Islet precursor cell (in vitro differentiated cells): ENCODE measurements around the gene UBE2U.

ENCODE experiments used
- DNase-seq: peaks from one replicate; pipeline ENCODE4 v3.0.0-alpha.2; 2018

The UBE2U gene

GRCh38 chr1:64203420-64203819 lies at the start of gene UBE2U:
TSS of gene UBE2U (plus strand) at chr1:64203623. CDS start at chr1:64204051, 428 bp downstream.
- DNase-seq = no peak

GRCh38 chr1:64155278-64155677 lies 48.1 kb upstream of the UBE2U start:
- DNase-seq = no peak

DNA sequence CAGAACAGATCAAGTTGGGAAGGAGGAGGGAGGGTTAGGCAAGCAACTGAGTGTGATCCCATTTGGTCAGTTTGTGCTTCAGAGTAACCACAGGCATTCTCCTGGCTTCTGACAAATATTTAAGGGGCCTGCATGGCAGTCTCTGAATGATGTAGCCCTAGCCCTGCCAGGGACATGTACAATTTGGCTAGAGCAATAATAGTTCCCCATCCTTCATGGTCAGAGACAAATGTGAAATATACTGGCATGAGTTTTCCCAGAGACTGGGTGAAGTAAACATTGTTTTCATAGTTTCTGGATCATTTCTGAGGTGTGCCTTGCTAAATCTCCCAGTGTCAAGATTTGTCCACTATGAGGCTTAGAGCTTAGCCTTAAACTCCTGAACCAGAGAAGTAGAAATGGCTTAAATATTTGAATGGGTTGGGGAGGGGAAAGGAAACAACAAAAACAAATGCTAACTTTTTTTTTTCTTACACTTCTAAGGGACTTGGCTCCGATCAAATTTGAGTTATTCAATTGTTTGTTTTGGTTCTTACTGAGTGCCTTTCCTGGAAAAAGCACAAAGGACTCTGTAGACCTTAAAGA lies 42.0 kb upstream of the UBE2U start:
- DNase-seq = no peak

DNA sequence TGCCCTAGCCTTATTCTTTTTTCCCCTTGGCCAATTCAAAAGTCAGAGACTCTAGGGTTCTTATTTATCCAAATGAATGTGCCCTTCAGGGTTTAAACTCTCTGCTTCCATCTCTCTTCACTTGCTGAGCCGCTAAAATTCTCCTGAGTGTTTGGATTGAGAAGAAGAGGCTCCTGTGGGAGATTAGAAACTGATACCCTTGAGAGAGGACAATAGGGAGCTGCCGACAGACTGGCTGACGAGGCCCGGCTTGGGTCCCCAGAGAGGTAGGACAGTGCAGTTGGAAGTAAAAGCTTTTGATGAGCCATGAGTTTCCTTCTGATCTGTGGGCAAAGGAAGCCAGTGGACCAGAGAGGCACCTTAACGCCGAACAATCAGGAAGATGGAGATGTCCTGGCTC lies 41.3 kb upstream of the UBE2U start:
- no peak for DNase-seq

DNA sequence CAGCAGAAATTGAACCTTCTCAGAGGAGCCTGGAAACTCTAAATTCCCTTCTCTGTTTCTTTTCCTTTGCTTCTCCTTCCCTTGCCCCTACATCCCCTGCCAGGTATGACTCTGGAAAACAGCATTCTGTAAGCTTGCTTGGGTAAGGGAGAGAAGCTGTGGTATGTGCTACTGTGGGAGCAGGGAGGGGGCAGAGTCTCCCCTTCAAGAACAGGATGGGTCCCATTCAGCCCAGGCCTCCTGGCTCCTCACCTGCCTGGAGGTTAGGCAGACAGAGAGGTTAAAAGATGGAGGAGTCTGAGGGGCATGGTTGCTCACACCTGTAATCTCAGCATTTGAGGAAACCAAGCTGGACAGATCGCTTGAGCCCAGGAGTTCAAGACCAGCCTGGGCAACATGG lies 40.6 kb upstream of the UBE2U start:
- no peak for DNase-seq

GRCh38 chr1:64163431-64163830 lies 40.0 kb upstream of the UBE2U start:
- no peak for DNase-seq

- no peak for DNase-seq
Observed at GRCh38 chr1:64163970-64164369, 39.5 kb upstream of the UBE2U start.

GRCh38 chr1:64166629-64167028 lies 36.8 kb upstream of the UBE2U start:
- DNase-seq = no peak

DNA sequence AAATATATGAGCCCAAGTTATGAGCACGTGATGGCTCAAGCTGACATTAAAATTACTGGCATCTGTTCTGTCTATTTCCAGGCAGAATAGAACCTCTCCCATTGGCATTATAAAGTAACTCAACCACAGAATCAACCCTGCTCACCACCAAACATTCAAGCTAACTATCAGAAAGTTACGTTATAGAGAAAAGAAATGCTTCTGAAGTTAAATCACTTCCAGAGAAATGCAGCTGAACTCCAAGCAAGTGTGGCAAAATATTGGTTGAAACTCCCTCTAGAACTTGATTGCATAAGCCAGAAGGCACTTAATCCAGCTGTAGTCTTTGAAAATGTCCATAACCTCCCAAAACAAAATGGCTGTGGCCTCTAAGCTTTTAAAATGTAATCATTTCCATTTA lies 36.2 kb upstream of the UBE2U start:
- no peak for DNase-seq

DNA sequence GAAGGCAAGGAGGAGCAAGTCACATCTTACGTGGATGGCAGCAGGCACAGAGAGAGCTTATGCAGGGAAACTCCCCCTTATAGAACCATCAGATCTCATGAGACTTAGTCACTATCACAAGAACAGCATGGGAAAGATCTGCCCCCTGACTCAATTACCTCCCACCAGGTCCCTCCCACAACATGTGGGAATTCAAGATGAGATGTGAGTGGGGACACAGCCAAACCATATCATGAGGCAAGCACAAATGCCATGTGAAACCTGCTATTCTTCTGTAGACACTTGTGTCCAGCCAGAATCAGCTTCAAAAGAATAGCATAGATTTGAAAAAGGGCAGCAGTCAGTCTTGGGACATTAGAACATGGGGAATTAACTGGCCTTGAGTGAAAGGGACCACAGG lies 32.2 kb upstream of the UBE2U start:
- DNase-seq = no peak

DNA sequence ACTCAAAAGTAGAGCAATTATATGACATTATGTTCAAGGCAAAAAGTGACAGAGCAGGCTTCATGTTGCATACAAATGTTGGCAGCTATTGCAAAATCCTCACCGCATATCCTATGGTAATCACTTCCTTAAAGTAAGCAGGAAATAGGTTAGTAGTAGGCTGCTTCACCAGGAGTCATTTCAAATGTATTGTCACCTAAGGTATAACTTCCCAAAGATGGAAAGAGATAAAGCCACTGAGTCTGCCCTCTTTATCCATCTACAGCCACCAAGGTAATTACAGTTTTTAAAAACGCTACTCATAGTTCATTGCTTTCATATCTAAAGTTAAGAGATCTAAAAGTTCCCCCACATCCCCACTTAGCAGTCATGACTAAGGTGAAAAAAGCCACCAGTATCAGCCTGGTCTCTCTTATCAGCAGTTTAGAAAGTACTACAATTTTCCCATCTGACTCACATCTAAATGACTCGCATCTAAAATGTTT lies 31.6 kb upstream of the UBE2U start:
- no peak for DNase-seq

GRCh38 chr1:64172458-64172983 lies 30.9 kb upstream of the UBE2U start:
- DNase-seq = no peak

GRCh38 chr1:64173336-64173940 lies 30.0 kb upstream of the UBE2U start:
- DNase-seq = peak; percentile 74

GRCh38 chr1:64175639-64176038 lies 27.8 kb upstream of the UBE2U start:
- DNase-seq = no peak

DNA sequence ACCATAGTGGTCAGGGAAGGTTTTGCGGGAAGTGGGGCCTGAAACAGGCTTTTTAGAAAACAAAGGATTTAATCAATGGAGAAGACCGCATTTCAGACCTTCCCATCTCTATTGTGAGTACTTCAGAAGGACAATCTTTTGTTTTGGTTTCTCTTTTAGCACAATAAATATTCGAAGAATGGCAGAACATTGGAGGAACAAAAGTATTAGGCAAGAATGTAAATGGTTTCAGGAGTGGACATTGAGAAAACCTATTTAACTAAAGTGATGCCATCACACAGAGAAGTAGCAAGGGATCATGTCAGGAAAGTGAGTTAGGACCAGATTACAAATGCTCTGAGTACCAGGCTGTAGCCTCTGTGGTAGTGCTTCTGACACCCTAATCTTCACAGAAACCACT lies 26.8 kb upstream of the UBE2U start:
- DNase-seq = no peak

GRCh38 chr1:64179588-64179987 lies 23.8 kb upstream of the UBE2U start:
- no peak for DNase-seq

DNA sequence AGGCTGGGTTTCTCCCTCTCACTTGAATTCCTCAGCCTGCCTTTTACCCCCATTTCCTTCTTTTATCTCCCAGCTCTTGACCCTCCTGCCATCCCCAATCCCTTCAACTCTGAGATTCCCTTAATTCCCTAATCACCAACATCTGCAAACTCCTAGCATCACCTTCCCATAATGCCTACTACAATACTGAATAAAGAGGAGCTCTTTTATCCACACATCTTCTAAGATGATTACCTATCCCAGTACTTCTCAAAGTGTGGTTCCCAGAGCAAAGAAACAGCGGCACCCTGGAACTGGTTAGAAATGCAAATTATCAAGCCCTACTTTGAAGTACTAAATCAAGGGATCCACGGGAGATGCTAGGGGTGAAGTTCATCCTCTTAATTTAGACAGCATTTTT lies 21.2 kb upstream of the UBE2U start:
- no peak for DNase-seq

DNA sequence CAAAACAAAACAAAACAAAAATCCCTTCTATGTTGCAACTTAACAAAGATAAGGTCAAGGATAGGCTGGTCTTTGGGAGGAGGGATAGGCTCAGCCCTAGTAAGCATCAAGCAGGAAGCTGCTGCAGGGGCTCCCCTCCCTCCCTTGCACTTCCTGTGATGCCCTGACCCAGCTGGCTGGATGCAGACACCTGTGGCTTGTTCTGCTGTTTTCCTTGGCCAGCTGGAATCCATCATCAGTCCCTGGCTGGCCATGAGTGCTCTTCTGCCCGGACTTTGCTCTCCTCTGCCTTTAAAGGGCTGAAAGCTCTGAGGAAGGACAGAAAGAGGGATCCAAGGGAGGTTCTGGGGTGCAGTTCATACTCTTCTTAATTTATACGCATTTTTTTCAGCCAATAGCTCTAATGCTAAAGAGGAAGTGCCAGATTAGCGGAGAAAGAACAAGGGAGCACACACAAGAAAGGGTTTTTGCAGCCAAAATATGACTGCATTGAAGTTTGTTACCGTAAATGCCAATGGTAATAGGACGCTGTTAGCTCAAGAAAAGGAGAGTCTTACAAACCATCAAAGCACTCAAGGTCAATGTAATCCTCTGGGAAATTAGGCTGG lies 19.9 kb upstream of the UBE2U start:
- no peak for DNase-seq

DNA sequence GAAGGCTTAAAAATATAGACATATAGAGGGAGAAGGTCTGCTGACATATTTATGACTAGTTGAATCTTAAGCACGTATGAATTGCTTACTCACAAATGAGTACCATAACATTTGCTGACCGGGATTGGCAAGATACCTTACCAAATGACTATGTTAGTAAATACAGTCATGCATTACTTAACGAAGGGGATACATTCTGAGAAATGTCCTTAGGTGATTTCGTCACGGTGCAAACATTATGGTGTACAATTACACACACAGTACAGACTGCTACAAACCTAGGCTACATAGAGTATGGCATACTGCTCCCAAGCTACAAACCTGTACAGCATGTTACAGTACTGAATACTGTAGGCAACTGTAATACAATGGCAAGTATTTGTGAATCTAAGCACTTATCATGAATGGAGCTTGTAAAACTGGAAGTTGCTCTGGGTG lies 19.4 kb upstream of the UBE2U start:
- no peak for DNase-seq

DNA sequence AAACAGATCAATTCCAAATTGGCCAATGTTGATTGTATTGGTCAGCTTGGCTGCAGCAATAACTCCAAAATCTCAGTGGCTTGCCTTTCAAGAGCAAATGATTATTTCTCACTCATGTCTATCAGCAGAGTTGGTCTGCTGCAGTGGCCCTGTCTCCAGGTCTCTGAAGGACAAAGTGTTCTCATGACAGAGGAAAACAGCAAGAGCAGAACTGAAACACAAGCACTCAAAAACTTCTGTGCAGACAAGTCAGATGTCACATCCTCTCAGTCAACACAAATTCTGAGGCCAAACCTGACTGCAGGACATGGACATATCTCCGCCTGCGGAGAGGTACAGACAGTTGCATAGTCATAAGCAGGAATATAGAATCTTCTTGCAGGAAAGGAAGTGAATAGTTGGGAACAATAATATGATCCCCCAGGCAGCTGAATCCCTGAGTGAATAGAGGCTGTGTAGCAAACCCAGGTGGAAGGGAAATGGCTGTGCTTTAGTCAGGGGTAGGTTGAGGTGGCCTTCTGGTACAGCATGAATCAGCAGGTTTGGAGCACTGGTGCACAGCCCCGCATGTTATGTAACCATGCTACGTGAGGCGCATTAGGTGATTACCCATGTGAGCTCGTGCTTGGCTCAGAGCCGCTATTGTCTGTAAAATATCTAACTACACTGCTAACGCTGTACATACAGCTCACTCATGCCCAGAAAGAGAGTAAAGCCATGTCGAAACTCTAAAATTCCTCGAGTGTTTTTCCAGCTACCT lies 17.1 kb upstream of the UBE2U start:
- DNase-seq = no peak

- DNase-seq = no peak
Observed at GRCh38 chr1:64186898-64187280, 16.5 kb upstream of the UBE2U start.

GRCh38 chr1:64187646-64188045 lies 15.8 kb upstream of the UBE2U start:
- no peak for DNase-seq

GRCh38 chr1:64192290-64192689 lies 11.1 kb upstream of the UBE2U start:
- DNase-seq = no peak
